IMR-90 (cell line): ENCODE measurements around the gene COL15A1.

Experiments used
- BHLHE40 ChIP-seq: fragments of 150-350 bp; IDR thresholded peaks from 2 replicates; pipeline ENCODE4 v1.6.1; 2016; ENCODE audit warnings: mild to moderate bottlenecking, low read depth, low read length
- CEBPB ChIP-seq: IDR thresholded peaks from 2 replicates; pipeline ENCODE4 v1.6.1; 2012; ENCODE audit warnings: low read depth, low read length, improper control_type of control experiment
- ELK1 ChIP-seq: fragments of 150-350 bp; IDR thresholded peaks from 2 replicates; pipeline ENCODE4 v1.6.1; 2016; ENCODE audit warnings: low read depth, mild to moderate bottlenecking, low read length, moderate library complexity, borderline replicate concordance
- FOS ChIP-seq: fragments of 150-350 bp; IDR thresholded peaks from 2 replicates; pipeline ENCODE4 v1.6.1; 2016; ENCODE audit warnings: low read depth, low read length
- MXI1 ChIP-seq: IDR thresholded peaks from 2 replicates; pipeline ENCODE4 v1.6.1; 2012; ENCODE audit warnings: low read depth, mild to moderate bottlenecking, low read length, moderate library complexity, borderline replicate concordance
- POLR2A ChIP-seq: IDR thresholded peaks from 2 replicates; pipeline ENCODE4 v1.6.1; 2012; ENCODE audit warnings: mild to moderate bottlenecking, low read depth, low read length
- RAD21 ChIP-seq: IDR thresholded peaks from 2 replicates; pipeline ENCODE4 v1.6.1; 2012; ENCODE audit warnings: low read length, improper control_type of control experiment
- RFX5 ChIP-seq: IDR thresholded peaks from 2 replicates; pipeline ENCODE4 v1.8.0; 2012; ENCODE audit warnings: low read depth, mild to moderate bottlenecking, low read length, moderate library complexity
- SMC3 ChIP-seq: fragments of 150-350 bp; IDR thresholded peaks from 2 replicates; pipeline ENCODE4 v1.6.1; 2016; ENCODE audit warnings: low read depth, mild to moderate bottlenecking, antibody characterized with exemption, low read length, moderate library complexity
- TF ChIP-seq, protein P1 (sequence below): conservative IDR thresholded peaks from 2 replicates; pipeline ENCODE4 v1.5.1; 2012; ENCODE audit warnings: mild to moderate bottlenecking, low read depth, low read length, improper control_type of control experiment

DNA sequence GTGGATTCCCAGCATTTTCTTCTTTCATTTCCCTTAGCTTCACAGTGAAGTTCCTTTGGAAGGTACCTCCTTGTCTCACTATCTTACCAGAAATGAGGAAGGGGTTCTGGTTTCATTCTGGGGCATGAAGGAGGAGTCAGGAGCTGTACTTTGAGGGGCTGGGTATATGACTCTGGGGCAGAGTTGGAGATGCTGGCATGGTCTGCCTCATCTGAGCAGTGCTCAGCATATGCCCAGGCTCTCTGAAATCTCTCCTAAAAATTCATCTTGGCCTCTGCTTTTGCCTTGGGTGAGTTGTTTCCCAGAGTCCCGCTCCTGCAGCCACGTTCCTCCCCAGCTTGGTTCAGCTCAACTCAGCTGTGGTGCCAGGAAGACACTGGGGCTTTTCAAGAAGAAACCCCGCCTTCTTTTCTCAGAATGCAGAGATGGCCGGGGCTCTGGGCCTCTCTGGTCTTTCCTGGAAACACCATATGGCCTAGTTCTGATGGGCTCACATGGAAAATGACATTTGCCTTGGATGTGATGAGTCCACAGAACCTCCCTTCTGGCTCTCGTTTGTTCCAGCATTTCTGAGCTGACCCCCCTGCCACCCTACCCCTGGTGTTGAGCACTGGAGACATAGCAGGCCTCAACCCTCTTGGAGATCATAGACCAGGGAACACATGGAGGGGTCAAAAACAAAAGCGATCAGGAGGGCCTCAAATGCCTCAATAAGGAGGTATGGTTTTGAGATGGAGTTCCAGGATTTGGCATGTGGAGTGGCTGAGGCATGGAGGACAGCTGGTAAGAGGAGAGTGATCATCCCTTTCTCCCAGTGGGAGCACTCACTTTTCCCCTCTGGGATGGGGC lies 149.2 kb downstream of the COL15A1 start:
- TF ChIP-seq POLR2A (no peak), BHLHE40 (no peak), SMC3 (no peak), MXI1 (no peak), RAD21 (no peak), ELK1 (no peak), RFX5 (no peak), FOS (no peak), CEBPB (no peak)
- TF ChIP-seq, protein P1, sequence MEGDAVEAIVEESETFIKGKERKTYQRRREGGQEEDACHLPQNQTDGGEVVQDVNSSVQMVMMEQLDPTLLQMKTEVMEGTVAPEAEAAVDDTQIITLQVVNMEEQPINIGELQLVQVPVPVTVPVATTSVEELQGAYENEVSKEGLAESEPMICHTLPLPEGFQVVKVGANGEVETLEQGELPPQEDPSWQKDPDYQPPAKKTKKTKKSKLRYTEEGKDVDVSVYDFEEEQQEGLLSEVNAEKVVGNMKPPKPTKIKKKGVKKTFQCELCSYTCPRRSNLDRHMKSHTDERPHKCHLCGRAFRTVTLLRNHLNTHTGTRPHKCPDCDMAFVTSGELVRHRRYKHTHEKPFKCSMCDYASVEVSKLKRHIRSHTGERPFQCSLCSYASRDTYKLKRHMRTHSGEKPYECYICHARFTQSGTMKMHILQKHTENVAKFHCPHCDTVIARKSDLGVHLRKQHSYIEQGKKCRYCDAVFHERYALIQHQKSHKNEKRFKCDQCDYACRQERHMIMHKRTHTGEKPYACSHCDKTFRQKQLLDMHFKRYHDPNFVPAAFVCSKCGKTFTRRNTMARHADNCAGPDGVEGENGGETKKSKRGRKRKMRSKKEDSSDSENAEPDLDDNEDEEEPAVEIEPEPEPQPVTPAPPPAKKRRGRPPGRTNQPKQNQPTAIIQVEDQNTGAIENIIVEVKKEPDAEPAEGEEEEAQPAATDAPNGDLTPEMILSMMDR: no peak
